Measurements from ENCODE around the gene ZDHHC23.

Gene ZDHHC23

GRCh38 chr3:113912552-113913236 lies 35.1 kb upstream of the ZDHHC23 start:
- no peak for TF ChIP-seq EGR1 (IDR thresholded peaks at IDR 0.05)
- TF ChIP-seq RAD21 (IDR thresholded peaks at IDR 0.05; ENCODE audit: low read depth) = peak; percentile 91

DNA sequence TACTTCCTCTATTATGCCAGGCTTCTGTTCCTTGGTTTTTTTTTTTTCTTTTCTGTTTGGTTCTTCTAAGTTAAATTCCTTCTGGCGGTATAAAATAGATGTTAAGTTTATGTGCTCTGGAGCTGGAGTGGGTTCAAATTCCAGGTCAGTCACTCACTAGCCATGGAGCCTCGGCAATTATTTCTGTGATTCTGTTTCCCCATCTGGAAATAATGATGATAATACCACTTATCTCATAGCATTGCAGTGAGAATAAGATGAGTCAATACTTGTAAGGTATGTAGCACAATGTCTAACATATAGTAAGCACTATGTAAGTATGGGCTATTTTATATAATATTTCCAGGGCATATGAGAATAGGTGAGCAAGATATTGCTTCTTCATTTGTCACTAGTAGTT lies 33.2 kb upstream of the ZDHHC23 start:
- TF ChIP-seq CREB1 (IDR thresholded peaks at IDR 0.05; ENCODE audit: low read depth) (no peak), NFIC (IDR thresholded peaks at IDR 0.05) (no peak), EP300 (IDR thresholded peaks at IDR 0.05; ENCODE audit: borderline replicate concordance) (no peak), EGR1 (IDR thresholded peaks at IDR 0.05) (no peak)

GRCh38 chr3:113927556-113927955 lies 20.3 kb upstream of the ZDHHC23 start:
- TF ChIP-seq YY1 (IDR thresholded peaks at IDR 0.05; ENCODE audit: low read depth) (no peak), RAD21 (IDR thresholded peaks at IDR 0.05; ENCODE audit: low read depth) (no peak), EGR1 (IDR thresholded peaks at IDR 0.05) (no peak), TCF12 (IDR thresholded peaks at IDR 0.05; ENCODE audit: low read depth) (no peak), CEBPB (IDR thresholded peaks at IDR 0.05) (no peak), TAF1 (IDR thresholded peaks at IDR 0.05; ENCODE audit: low read depth) (no peak), NFIC (IDR thresholded peaks at IDR 0.05) (no peak), REST (IDR thresholded peaks at IDR 0.05; ENCODE audit: low read depth) (no peak), CREB1 (IDR thresholded peaks at IDR 0.05; ENCODE audit: low read depth) (no peak), TEAD4 (IDR thresholded peaks at IDR 0.05) (no peak), MAX (IDR thresholded peaks at IDR 0.05) (no peak), EP300 (IDR thresholded peaks at IDR 0.05; ENCODE audit: borderline replicate concordance) (no peak)

- TF ChIP-seq, protein P1, sequence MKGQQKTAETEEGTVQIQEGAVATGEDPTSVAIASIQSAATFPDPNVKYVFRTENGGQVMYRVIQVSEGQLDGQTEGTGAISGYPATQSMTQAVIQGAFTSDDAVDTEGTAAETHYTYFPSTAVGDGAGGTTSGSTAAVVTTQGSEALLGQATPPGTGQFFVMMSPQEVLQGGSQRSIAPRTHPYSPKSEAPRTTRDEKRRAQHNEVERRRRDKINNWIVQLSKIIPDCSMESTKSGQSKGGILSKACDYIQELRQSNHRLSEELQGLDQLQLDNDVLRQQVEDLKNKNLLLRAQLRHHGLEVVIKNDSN (IDR thresholded peaks at IDR 0.05) = no peak
- TF ChIP-seq EGR1 (IDR thresholded peaks at IDR 0.05) (no peak), CREB1 (IDR thresholded peaks at IDR 0.05; ENCODE audit: low read depth) (no peak), CEBPB (IDR thresholded peaks at IDR 0.05) (no peak), TAF1 (IDR thresholded peaks at IDR 0.05; ENCODE audit: low read depth) (no peak), TEAD4 (IDR thresholded peaks at IDR 0.05) (no peak), FOXM1 (IDR thresholded peaks at IDR 0.05; ENCODE audit: borderline replicate concordance, low read depth) (no peak)
These were observed 982 bp upstream of the ZDHHC23 start for GRCh38 chr3:113946831-113947230.

DNA sequence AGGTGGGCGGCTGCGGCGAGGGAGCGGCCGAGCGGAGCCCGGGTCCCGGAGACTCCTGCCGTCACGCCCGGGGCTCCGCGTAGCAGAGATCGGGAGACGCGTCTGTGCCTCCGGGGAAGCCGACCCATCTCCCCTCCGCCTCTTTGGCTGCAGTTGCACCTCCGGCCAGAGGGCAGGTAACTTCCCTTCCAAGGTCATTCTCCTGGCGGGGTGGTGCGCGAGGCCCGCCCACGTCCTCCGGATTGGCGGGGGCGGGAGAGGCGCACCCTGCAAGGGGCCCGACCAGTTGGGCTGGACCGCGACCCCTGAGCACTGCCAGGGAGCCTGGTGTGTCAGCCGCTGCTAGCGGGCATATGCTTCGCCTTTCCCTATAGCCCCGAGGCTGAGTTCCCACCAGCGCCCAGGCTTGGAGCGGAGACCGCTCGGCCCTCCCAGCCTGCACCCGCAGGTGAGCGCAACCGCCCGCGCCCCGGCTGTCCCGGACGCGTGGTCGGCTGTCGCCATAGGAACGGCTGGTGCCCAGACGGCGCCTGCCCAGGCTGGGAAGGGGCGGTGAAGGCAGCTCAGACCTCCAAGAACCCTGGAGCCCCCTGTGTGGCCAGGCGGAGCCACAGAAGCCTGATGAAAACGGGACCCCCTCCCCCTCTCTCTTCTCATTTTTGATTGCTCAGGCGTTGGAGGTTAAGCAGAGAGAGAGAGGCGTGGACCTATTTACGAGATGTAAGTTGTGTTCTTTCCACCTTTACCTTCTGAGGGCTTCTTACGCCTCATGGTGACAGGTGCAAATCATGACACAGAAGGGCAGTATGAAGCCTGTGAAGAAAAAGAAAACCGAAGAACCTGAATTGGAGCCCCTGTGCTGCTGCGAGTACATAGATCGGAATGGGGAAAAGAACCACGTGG lies 453 bp downstream of the ZDHHC23 start:
- TF ChIP-seq REST (IDR thresholded peaks at IDR 0.05; ENCODE audit: low read depth) = no peak
- 0 out of 2 replicates have a peak, but pooled peaks have one; percentile 5 for TF ChIP-seq TEAD4 (IDR thresholded peaks at IDR 0.05)
- TF ChIP-seq EGR1 (IDR thresholded peaks at IDR 0.05) = peak; percentile 93
- TF ChIP-seq RAD21 (IDR thresholded peaks at IDR 0.05; ENCODE audit: low read depth) = no peak
- TF ChIP-seq ZBTB7A (IDR thresholded peaks at IDR 0.05; ENCODE audit: low read depth) = peak; percentile 83
- TF ChIP-seq YY1 (IDR thresholded peaks at IDR 0.05; ENCODE audit: low read depth) = peak; percentile 30; the same call in 1 of the 2 replicates
- no peak; the same call in 1 of the 2 replicates for TF ChIP-seq FOXM1 (IDR thresholded peaks at IDR 0.05; ENCODE audit: borderline replicate concordance, low read depth)
- peak; percentile 25 for TF ChIP-seq MAX (IDR thresholded peaks at IDR 0.05)
- 0 out of 2 replicates have a peak, but pooled peaks have one; percentile 9 for TF ChIP-seq NFIC (IDR thresholded peaks at IDR 0.05)

- TF ChIP-seq YY1 (IDR thresholded peaks at IDR 0.05; ENCODE audit: low read depth) (no peak), CEBPB (IDR thresholded peaks at IDR 0.05) (no peak), MAX (IDR thresholded peaks at IDR 0.05) (no peak), EP300 (IDR thresholded peaks at IDR 0.05; ENCODE audit: borderline replicate concordance) (no peak), ZBTB7A (IDR thresholded peaks at IDR 0.05; ENCODE audit: low read depth) (no peak), RAD21 (IDR thresholded peaks at IDR 0.05; ENCODE audit: low read depth) (no peak), NFIC (IDR thresholded peaks at IDR 0.05) (no peak), CREB1 (IDR thresholded peaks at IDR 0.05; ENCODE audit: low read depth) (no peak), TAF1 (IDR thresholded peaks at IDR 0.05; ENCODE audit: low read depth) (no peak), TCF12 (IDR thresholded peaks at IDR 0.05; ENCODE audit: low read depth) (no peak), TEAD4 (IDR thresholded peaks at IDR 0.05) (no peak), FOXM1 (IDR thresholded peaks at IDR 0.05; ENCODE audit: borderline replicate concordance, low read depth) (no peak), EGR1 (IDR thresholded peaks at IDR 0.05) (no peak), REST (IDR thresholded peaks at IDR 0.05; ENCODE audit: low read depth) (no peak)
- TF ChIP-seq, protein P1 (IDR thresholded peaks at IDR 0.05) = no peak
These were observed 5.1 kb downstream of the ZDHHC23 start for GRCh38 chr3:113952921-113953320.

Data from Ishikawa (cell line).